Neuronal stem cell (in vitro differentiated cells): ENCODE results near the gene TCEA2.

Experiments
- DNase-seq: peaks from one replicate; pipeline ENCODE4 v3.0.0-alpha.2; 2013; ENCODE audit warnings: low spot score
- H2AFZ ChIP-seq: one replicate; pipeline ENCODE4 v1.6.1; 2013; ENCODE audit warnings: mild to moderate bottlenecking, low read length, inconsistent platforms
- H2AK5ac ChIP-seq: 2 replicates; pipeline ENCODE4 v1.6.1; 2013; ENCODE audit warnings: low read depth, mild to moderate bottlenecking, inconsistent platforms, low read length, moderate library complexity, mixed read lengths
- H2BK120ac ChIP-seq: 2 replicates; pipeline ENCODE4 v1.6.1; 2013; ENCODE audit warnings: low read depth, mild to moderate bottlenecking, inconsistent platforms, low read length, moderate library complexity, mixed read lengths
- H2BK12ac ChIP-seq: one replicate; pipeline ENCODE4 v1.6.1; 2013; ENCODE audit warnings: low read length, inconsistent platforms
- H2BK15ac ChIP-seq: 2 replicates; pipeline ENCODE4 v1.6.1; 2013; ENCODE audit warnings: mild to moderate bottlenecking, low read length, inconsistent platforms, mixed read lengths
- H2BK5ac ChIP-seq: one replicate; pipeline ENCODE4 v1.6.1; 2013; ENCODE audit warnings: inconsistent platforms, mild to moderate bottlenecking, low read length, moderate library complexity
- H3K14ac ChIP-seq: one replicate; pipeline ENCODE4 v1.6.1; 2013; ENCODE audit warnings: low read length, inconsistent platforms
- H3K18ac ChIP-seq: 2 replicates; pipeline ENCODE4 v1.6.1; 2013; ENCODE audit warnings: low read length, inconsistent platforms
- H3K23ac ChIP-seq: 2 replicates; pipeline ENCODE4 v1.6.1; 2013; ENCODE audit warnings: low read depth, mild to moderate bottlenecking, mixed read lengths, low read length, inconsistent platforms; ENCODE audit not compliant: poor library complexity
- H3K27ac ChIP-seq: replicated peaks from 3 replicates; pipeline ENCODE4 v1.5.1; 2013; ENCODE audit warnings: low read length, inconsistent platforms
- H3K27me3 ChIP-seq, 3 experiments: 2 replicates each; pipeline ENCODE4 v1.6.1; 2013; ENCODE audit warnings: low read length in 3 of 3, mild to moderate bottlenecking in 2 of 3, inconsistent platforms in 1 of 3, low read depth in 1 of 3, mixed read lengths in 1 of 3, moderate library complexity in 1 of 3; ENCODE audit not compliant: control insufficient read depth in 3 of 3, insufficient read depth in 3 of 3
- H3K36me3 ChIP-seq, 2 donors: replicated peaks in 1 of 2; 2 replicates each; pipeline ENCODE4 v1.6.1; 2013; ENCODE audit warnings: low read length in 2 of 2; ENCODE audit not compliant: control insufficient read depth in 2 of 2, insufficient read depth in 2 of 2
- H3K4ac ChIP-seq: 2 replicates; pipeline ENCODE4 v1.6.1; 2013; ENCODE audit warnings: inconsistent platforms, mild to moderate bottlenecking, low read length, moderate library complexity
- H3K4me1 ChIP-seq, 2 donors: 1 replicate in 1 of 2; 2 replicates in 1 of 2; pipeline ENCODE4 v1.6.1; 2013; ENCODE audit warnings: low read length in 2 of 2, low read depth in 1 of 2; ENCODE audit not compliant: control insufficient read depth in 2 of 2, insufficient read depth in 1 of 2
- H3K4me2 ChIP-seq: one replicate; pipeline ENCODE4 v1.6.1; 2013; ENCODE audit warnings: mild to moderate bottlenecking, low read length, inconsistent platforms; ENCODE audit not compliant: insufficient read depth, poor library complexity, severe bottlenecking
- H3K4me3 ChIP-seq, 2 donors: 2 replicates each; pipeline ENCODE4 v1.5.1; 2013; ENCODE audit warnings: low read length in 2 of 2, mild to moderate bottlenecking in 2 of 2, inconsistent platforms in 1 of 2, moderate library complexity in 1 of 2
- H3K79me1 ChIP-seq: one replicate; pipeline ENCODE4 v1.6.1; 2013; ENCODE audit warnings: low read depth, mild to moderate bottlenecking, inconsistent platforms, low read length, moderate library complexity
- H3K9ac ChIP-seq: one replicate; pipeline ENCODE4 v1.6.1; 2013; ENCODE audit warnings: mild to moderate bottlenecking, low read depth, low read length, inconsistent platforms; ENCODE audit not compliant: poor library complexity
- H3K9me3 ChIP-seq, 2 donors: replicated peaks in 1 of 2; 2 replicates each; pipeline versions ENCODE3 to v1.6.1; 2013; ENCODE audit warnings: low read length in 2 of 2, mild to moderate bottlenecking in 2 of 2, inconsistent platforms in 1 of 2, low read depth in 1 of 2, mixed read lengths in 1 of 2, moderate library complexity in 1 of 2; ENCODE audit not compliant: control insufficient read depth in 2 of 2, insufficient read depth in 1 of 2
- H4K8ac ChIP-seq: one replicate; pipeline ENCODE4 v1.6.1; 2013; ENCODE audit warnings: low read depth, mild to moderate bottlenecking, inconsistent platforms, low read length, moderate library complexity
- H4K91ac ChIP-seq: one replicate; pipeline ENCODE4 v1.6.1; 2013; ENCODE audit warnings: low read length, low read depth, mild to moderate bottlenecking, inconsistent platforms; ENCODE audit not compliant: poor library complexity
- WGBS, 2 donors: extraction: QIAGEN DNeasy Blood & Tissue Kit; methylation state at CpG; one replicate each; pipeline ENCODE4 v1.1.7; 2013; ENCODE audit warnings: missing lambda C conversion rate in 2 of 2, mixed read lengths in 1 of 2; ENCODE audit not compliant: insufficient read length in 2 of 2, insufficient replicate concordance in 1 of 2; ENCODE audit errors: extremely low coverage in 2 of 2; 5-methylcytosine and 5-hydroxymethylcytosine counted together

TCEA2 gene

GRCh38 chr20:64035933-64036345, 27.1 kb upstream of the TCEA2 start, which contains the start of gene C20orf204:
C20orf204 (plus strand) TSS chr20:64036182; CDS start chr20:64036324, 142 bp downstream.
- no peak for DNase-seq
- H3K9me3 ChIP-seq = no peaks in the 10 kb centered on the region
- peaks cover 16 to 19% of the 10 kb centered on the region in 2 donors for H3K4me1 ChIP-seq
- H3K4ac ChIP-seq = no peak within 1 kb of the TSS
- peak within 1 kb of the TSS; percentile 82 for H2AK5ac ChIP-seq
- H3K18ac ChIP-seq = peak within 1 kb of the TSS; percentile 80
- H4K8ac ChIP-seq = peak within 1 kb of the TSS; percentile 19
- peak within 1 kb of the TSS; percentile 21 for H2BK15ac ChIP-seq
- H2BK5ac ChIP-seq = peak within 1 kb of the TSS; percentile 13
- no CpG with 5 or more reads among the region's 10 CpGs for WGBS, 2 donors
- peak within 1 kb of the TSS; percentile 68 for H3K23ac ChIP-seq
- H2BK12ac ChIP-seq = peak within 1 kb of the TSS; percentile 66
- peak within 1 kb of the TSS; percentile 84 for H3K14ac ChIP-seq
- peaks cover 22 to 42% (median 23%) of the 10 kb centered on the region in 3 experiments for H3K27me3 ChIP-seq
- peaks cover 19 to 39% of the 10 kb centered on the region in 2 donors for H3K36me3 ChIP-seq
- H3K4me2 ChIP-seq = peak within 1 kb of the TSS; percentile 25
- no peak within 1 kb of the TSS for H4K91ac ChIP-seq
- H2BK120ac ChIP-seq = peak within 1 kb of the TSS; percentile 47
- peak within 1 kb of the TSS; percentile 54 for H3K9ac ChIP-seq
- H3K79me1 ChIP-seq = no peaks in the 10 kb centered on the region
- H3K27ac ChIP-seq = no peak within 1 kb of the TSS
- H3K4me3 ChIP-seq = no peak within 1 kb of the TSS
- no peak within 1 kb of the TSS for H2AFZ ChIP-seq

- H3K4ac ChIP-seq = no peak overlapping the region
- H3K9ac ChIP-seq = peak overlapping the region; percentile 4
- peak overlapping the region; percentile 47 for H2BK120ac ChIP-seq
- peak overlapping the region; percentile 82 for H2AK5ac ChIP-seq
- peak overlapping the region; percentile 13 for H2BK5ac ChIP-seq
- peak overlapping the region; percentile 84 for H3K14ac ChIP-seq
- no peak for DNase-seq
- H3K79me1 ChIP-seq = no peaks in the 10 kb centered on the region
- peak overlapping the region; percentile 68 for H3K23ac ChIP-seq
- H3K18ac ChIP-seq = peak overlapping the region; percentile 80
- peaks cover 17 to 37% of the 10 kb centered on the region in 2 donors for H3K36me3 ChIP-seq
- H3K9me3 ChIP-seq = no peaks in the 10 kb centered on the region
- H3K4me2 ChIP-seq = peak overlapping the region; percentile 25
- peak overlapping the region; percentile 66 for H2BK12ac ChIP-seq
- peak overlapping the region; percentile 19 for H4K8ac ChIP-seq
- no peak overlapping the region for H3K27ac ChIP-seq
- no peak overlapping the region for H2AFZ ChIP-seq
- H4K91ac ChIP-seq = no peak overlapping the region
- whole genome bisulfite sequencing, 2 donors = no CpG with 5 or more reads among the region's 17 CpGs
- H3K4me3 ChIP-seq = no peak overlapping the region
- H3K4me1 ChIP-seq = peaks cover 16 to 21% of the 10 kb centered on the region in 2 donors
- H3K27me3 ChIP-seq = peaks cover 22 to 48% (median 29%) of the 10 kb centered on the region in 3 experiments
- H2BK15ac ChIP-seq = peak overlapping the region; percentile 21
These were observed 26.4 kb upstream of the TCEA2 start for GRCh38 chr20:64036346-64037198.

GRCh38 chr20:64037199-64037497, 25.9 kb upstream of the TCEA2 start:
- no peak overlapping the region for H2BK5ac ChIP-seq
- peak overlapping the region; percentile 21 for H2BK15ac ChIP-seq
- H3K4me1 ChIP-seq = peaks cover 16 to 27% of the 10 kb centered on the region in 2 donors
- DNase-seq = no peak
- H4K8ac ChIP-seq = no peak overlapping the region
- H3K9me3 ChIP-seq = no peaks in the 10 kb centered on the region
- peaks cover 11 to 31% of the 10 kb centered on the region in 2 donors for H3K36me3 ChIP-seq
- H3K4me3 ChIP-seq = no peak overlapping the region
- peak overlapping the region; percentile 84 for H3K14ac ChIP-seq
- H2BK12ac ChIP-seq = peak overlapping the region; percentile 66
- H3K23ac ChIP-seq = no peak overlapping the region
- no CpG with 5 or more reads among the region's 3 CpGs for WGBS, 2 donors
- H3K27me3 ChIP-seq = peaks cover 27 to 54% (median 35%) of the 10 kb centered on the region in 3 experiments
- H2BK120ac ChIP-seq = peak overlapping the region; percentile 47
- peak overlapping the region; percentile 44 for H3K18ac ChIP-seq
- H3K27ac ChIP-seq = no peak overlapping the region
- no peak overlapping the region for H3K4me2 ChIP-seq
- H4K91ac ChIP-seq = no peak overlapping the region
- no peak overlapping the region for H2AFZ ChIP-seq
- H3K9ac ChIP-seq = no peak overlapping the region
- H3K4ac ChIP-seq = no peak overlapping the region
- H2AK5ac ChIP-seq = peak overlapping the region; percentile 82
- H3K79me1 ChIP-seq = no peaks in the 10 kb centered on the region

GRCh38 chr20:64037498-64038213, 25.3 kb upstream of the TCEA2 start:
- Histone ChIP-seq H2BK15ac (peak overlapping the region; percentile 21), H3K79me1 (no peaks in the 10 kb centered on the region), H4K91ac (no peak overlapping the region), H4K8ac (no peak overlapping the region), H3K4me1 (peaks cover 16 to 29% of the 10 kb centered on the region in 2 donors), H2BK120ac (no peak overlapping the region), H2AFZ (no peak overlapping the region), H3K4me3 (no peak overlapping the region), H2BK12ac (peak overlapping the region; percentile 41), H2AK5ac (peak overlapping the region; percentile 82), H3K14ac (no peak overlapping the region), H3K23ac (peak overlapping the region; percentile 43), H3K27me3 (peaks cover 30 to 58% (median 39%) of the 10 kb centered on the region in 3 experiments), H3K4ac (no peak overlapping the region), H2BK5ac (no peak overlapping the region), H3K9me3 (no peaks in the 10 kb centered on the region), H3K9ac (peak overlapping the region; percentile 21), H3K36me3 (peaks cover 9 to 26% of the 10 kb centered on the region in 2 donors), H3K27ac (no peak overlapping the region), H3K18ac (peak overlapping the region; percentile 57), H3K4me2 (peak overlapping the region; percentile 25)
- WGBS, 2 donors = no CpG with 5 or more reads among the region's 36 CpGs
- DNase-seq = no peak
